Hematopoietic multipotent progenitor cell treated with erythropoietin and hydrocortisone succinate and interleukin-3 and kit ligand, for 15 days (in vitro differentiated cells): ENCODE measurements around the gene CCPG1.
A peak's percentile ranks its signal among the peaks of the same experiment; 100 is the strongest.

ENCODE experiments used
- DNase-seq: peaks from one replicate; pipeline ENCODE4 v3.0.0-alpha.2; 2015; ENCODE audit warnings: low spot score

The CCPG1 gene

DNA sequence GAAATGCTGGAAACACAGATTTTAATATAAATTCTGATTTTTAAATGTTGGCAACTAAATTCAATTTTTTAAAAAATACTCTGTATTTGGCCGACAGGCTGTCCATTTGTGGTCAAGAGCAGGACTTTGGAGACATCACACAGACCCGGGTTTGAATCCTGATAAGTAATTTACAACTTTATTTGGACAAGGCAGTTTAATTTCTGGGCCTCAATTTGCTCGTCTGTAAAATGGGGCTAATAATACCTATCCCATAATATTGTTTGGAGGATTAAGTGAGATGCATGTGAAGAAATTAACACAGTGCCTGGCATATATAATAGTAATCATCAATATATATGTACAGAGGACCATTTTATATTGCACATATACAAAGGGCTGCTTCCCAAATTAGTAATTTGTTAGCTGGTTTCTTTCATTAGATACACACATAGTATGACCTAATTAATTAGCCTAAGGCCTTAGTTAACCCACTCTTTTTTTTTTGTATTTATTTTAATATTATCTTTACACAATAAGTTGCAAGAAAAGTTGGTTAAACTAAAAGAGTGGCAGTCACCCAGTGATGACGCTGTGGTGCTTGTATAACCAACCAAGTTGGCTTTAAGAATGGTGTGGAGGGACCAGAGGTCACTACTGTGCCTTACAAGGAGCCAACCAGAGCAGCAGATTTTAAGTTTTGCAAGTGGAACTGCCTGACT lies 88.5 kb downstream of the CCPG1 start:
- peak; percentile 34 for DNase-seq

- peak; percentile 78 for DNase-seq
Measured at GRCh38 chr15:55318588-55319494, 89.3 kb downstream of the CCPG1 start, which contains the start of the genes PIGB and PIGBOS1. Gene PIGB, plus strand, starts transcription at chr15:55319222. Its CDS starts 29 bp downstream, at chr15:55319251. Gene PIGBOS1, minus strand, starts transcription at chr15:55319123. Its CDS starts 1,331 bp downstream, at chr15:55317792.
